ENCODE results near the gene LHX8. TPM values are rescaled to one million over a fixed set of nuclear protein-coding genes. Genes with fewer than 3 reads are reported as not detected.

The LHX8 gene
- total and polyA plus RNA-seq, 9 of the 15 experiments (the other 6 are each of a cell fraction or from before 2014, with no cell fraction given): not detected

DNA sequence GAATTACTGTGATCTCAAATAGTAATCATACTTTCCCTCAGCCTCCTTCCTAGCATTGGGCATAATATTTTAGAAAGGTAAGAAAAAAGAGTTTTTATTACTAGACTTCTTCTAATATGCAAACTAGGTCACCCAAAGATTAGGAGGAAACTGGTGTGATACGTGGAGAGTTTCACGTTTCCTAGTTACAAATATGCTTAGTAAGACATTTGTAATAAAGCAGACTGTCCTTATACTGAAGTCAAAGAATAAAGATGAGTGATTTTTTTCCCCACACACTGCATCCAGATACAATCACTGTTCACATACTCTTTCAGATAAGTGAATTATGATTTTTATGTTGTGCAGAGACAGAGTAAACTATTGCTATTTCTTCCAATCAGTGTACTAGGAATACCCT, 17.9 kb downstream of the LHX8 start (continued):
- TF ChIP-seq MAFG (tag; conservative IDR thresholded peaks at IDR 0.05) (0 out of 2 replicates have a peak, but pooled peaks have one; percentile 23), DPF2 (IDR thresholded peaks at IDR 0.05) (no peak), ASH1L (IDR thresholded peaks at IDR 0.05; ENCODE audit: borderline replicate concordance, low read depth, partially characterized antibody) (no peak)
- TF ChIP-seq, protein P1, sequence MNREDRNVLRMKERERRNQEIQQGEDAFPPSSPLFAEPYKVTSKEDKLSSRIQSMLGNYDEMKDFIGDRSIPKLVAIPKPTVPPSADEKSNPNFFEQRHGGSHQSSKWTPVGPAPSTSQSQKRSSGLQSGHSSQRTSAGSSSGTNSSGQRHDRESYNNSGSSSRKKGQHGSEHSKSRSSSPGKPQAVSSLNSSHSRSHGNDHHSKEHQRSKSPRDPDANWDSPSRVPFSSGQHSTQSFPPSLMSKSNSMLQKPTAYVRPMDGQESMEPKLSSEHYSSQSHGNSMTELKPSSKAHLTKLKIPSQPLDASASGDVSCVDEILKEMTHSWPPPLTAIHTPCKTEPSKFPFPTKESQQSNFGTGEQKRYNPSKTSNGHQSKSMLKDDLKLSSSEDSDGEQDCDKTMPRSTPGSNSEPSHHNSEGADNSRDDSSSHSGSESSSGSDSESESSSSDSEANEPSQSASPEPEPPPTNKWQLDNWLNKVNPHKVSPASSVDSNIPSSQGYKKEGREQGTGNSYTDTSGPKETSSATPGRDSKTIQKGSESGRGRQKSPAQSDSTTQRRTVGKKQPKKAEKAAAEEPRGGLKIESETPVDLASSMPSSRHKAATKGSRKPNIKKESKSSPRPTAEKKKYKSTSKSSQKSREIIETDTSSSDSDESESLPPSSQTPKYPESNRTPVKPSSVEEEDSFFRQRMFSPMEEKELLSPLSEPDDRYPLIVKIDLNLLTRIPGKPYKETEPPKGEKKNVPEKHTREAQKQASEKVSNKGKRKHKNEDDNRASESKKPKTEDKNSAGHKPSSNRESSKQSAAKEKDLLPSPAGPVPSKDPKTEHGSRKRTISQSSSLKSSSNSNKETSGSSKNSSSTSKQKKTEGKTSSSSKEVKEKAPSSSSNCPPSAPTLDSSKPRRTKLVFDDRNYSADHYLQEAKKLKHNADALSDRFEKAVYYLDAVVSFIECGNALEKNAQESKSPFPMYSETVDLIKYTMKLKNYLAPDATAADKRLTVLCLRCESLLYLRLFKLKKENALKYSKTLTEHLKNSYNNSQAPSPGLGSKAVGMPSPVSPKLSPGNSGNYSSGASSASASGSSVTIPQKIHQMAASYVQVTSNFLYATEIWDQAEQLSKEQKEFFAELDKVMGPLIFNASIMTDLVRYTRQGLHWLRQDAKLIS (CRISPR knock-in tag; IDR thresholded peaks at IDR 0.05): no peak

DNA sequence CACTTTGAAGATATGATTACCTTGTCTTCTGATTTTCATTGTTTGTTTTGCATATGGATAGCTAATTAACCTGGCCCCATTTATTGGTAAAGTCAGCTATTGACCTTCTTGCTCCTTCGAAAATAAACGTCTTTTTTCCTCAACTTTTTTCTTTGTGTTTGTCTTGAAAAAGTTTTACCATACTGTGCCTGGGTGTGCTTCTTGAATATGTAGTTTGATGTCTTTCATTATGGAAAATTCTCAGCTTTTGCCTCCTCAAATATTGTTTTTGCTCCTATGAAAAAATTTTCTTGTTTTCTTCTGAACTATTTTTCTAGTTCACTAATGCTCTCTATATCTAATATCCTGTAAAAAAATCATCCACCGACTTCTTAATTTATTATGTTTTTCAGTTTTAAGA, 25.0 kb downstream of the LHX8 start:
- Histone ChIP-seq H2AFZ (ENCODE audit: low read depth, low read length) (no peak overlapping the region), H3K9ac (ENCODE audit: insufficient read depth in 1 of 2, low read depth in 2 of 2, low read length in 2 of 2) (no peak overlapping the region), H3K9me3 (replicated peaks; ENCODE audit: control insufficient read depth, insufficient read depth, low read depth, low read length) (no peaks in the 10 kb centered on the region), H4K20me1 (replicated peaks; ENCODE audit: control insufficient read depth, insufficient read depth, low read length) (no peaks in the 10 kb centered on the region), H3K4me3 (no peak overlapping the region), H3K79me2 (ENCODE audit: control insufficient read depth, insufficient read depth, low read length) (no peaks in the 10 kb centered on the region), H3K27ac (ENCODE audit: extremely low read depth, low read depth, low read length) (no peak overlapping the region), H3K9me1 (ENCODE audit: control insufficient read depth, insufficient read depth, low read length) (no peaks in the 10 kb centered on the region), H3K36me3 (ENCODE audit: control insufficient read depth, insufficient read depth, low read length) (no peaks in the 10 kb centered on the region), H3K4me2 (ENCODE audit: insufficient read depth, low read length) (no peak overlapping the region), H3K27me3 (ENCODE audit: control insufficient read depth in 2 of 2, insufficient read depth in 2 of 2, low read length in 2 of 2) (no peaks in the 10 kb centered on the region), H3K4me1 (replicated peaks in 1 of 2; ENCODE audit: control insufficient read depth in 2 of 2, insufficient read depth in 2 of 2, low read length in 2 of 2) (no peaks in the 10 kb centered on the region)
- DNase-seq (ENCODE audit: extremely low read depth in 1 of 4, low spot score in 3 of 4) (no peak), ATAC-seq (no peak), FAIRE-seq (no peak)
- POLR2A ChIA-PET: no interaction called here
- WGBS (ENCODE audit: insufficient coverage, low coverage, missing lambda C conversion rate): 0% methylated on average over 3 of the region's 3 CpGs
- CTCF ChIA-PET (ENCODE audit: low intra/inter-chr PET ratio): no interaction called here
- in situ Hi-C loops (cut with MboI): no loop called here
- no TSS peak for BruUV-seq (replicated peaks)
- intact Hi-C loops (cut with micrococcal nuclease): no loop called here
- TF ChIP-seq, protein P2, sequence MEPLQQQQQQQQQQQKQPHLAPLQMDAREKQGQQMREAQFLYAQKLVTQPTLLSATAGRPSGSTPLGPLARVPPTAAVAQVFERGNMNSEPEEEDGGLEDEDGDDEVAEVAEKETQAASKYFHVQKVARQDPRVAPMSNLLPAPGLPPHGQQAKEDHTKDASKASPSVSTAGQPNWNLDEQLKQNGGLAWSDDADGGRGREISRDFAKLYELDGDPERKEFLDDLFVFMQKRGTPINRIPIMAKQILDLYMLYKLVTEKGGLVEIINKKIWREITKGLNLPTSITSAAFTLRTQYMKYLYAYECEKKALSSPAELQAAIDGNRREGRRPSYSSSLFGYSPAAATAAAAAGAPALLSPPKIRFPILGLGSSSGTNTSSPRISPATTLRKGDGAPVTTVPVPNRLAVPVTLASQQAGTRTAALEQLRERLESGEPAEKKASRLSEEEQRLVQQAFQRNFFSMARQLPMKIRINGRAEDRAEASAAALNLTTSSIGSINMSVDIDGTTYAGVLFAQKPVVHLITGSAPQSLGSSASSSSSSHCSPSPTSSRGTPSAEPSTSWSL (CRISPR knock-in tag; IDR thresholded peaks at IDR 0.05; ENCODE audit: borderline replicate concordance): no peak
- no peak for TF ChIP-seq ZNF12 (CRISPR knock-in tag; IDR thresholded peaks at IDR 0.05)
- TF ChIP-seq BRD9 (IDR thresholded peaks at IDR 0.05; ENCODE audit: low read depth, partially characterized antibody): no peak
- no peak for TF ChIP-seq ZNF41 (CRISPR knock-in tag; conservative IDR thresholded peaks at IDR 0.05)
- TF ChIP-seq, protein P3, sequence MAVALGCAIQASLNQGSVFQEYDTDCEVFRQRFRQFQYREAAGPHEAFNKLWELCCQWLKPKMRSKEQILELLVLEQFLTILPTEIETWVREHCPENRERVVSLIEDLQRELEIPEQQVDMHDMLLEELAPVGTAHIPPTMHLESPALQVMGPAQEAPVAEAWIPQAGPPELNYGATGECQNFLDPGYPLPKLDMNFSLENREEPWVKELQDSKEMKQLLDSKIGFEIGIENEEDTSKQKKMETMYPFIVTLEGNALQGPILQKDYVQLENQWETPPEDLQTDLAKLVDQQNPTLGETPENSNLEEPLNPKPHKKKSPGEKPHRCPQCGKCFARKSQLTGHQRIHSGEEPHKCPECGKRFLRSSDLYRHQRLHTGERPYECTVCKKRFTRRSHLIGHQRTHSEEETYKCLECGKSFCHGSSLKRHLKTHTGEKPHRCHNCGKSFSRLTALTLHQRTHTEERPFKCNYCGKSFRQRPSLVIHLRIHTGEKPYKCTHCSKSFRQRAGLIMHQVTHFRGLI (CRISPR knock-in tag; IDR thresholded peaks at IDR 0.05): no peak
- TF ChIP-seq CEBPG (CRISPR knock-in tag; IDR thresholded peaks at IDR 0.05): no peak
- TF ChIP-seq CEBPG (tag; conservative IDR thresholded peaks at IDR 0.05 in 1 of 2, IDR thresholded peaks at IDR 0.05 in 1 of 2): no peak
